ENCODE results near the gene KRTAP5-1.
"Not testable (repeated sequence)": the region's sequence is repeated elsewhere in the genome, so short reads cannot be mapped to it uniquely, and the experiment has no call there.

DNA sequence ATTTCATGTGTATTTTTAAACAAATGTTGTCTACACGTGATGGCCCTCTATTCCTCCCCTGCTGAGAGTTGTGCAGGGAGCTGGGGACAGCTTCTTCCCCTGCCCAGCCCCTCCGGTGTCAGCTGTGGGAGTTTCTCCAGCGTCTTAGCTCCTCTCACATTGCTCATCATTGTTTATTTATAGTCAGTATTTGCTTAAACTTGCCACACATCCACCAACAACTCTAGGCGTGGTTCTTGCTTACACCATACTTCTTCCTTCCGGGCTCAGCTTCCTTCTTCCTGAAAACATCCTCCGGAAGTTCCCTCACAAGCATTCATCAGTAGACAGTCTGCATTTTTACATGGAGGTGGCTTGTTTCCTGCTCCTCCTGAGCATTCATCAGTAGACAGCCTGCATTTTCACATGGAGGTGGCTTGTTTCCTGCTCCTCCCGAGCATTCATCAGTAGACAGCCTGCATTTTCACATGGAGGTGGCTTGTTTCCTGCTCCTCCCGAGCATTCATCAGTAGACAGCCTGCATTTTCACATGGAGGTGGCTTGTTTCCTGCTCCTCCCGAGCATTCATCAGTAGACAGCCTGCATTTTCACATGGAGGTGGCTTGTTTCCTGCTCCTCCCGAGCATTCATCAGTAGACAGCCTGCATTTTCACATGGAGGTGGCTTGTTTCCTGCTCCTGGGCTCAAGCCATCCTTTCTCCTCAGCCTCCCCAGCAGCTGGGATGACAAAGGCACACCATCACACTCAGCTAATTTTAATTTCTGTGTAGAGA is 4.3 kb upstream of the KRTAP5-1 start:
- TF ChIP-seq REST (IDR thresholded peaks at IDR 0.05; ENCODE audit: insufficient replicate concordance, low read depth); CTCF (IDR thresholded peaks at IDR 0.05; ENCODE audit: insufficient read depth, low read length); SPI1 (IDR thresholded peaks at IDR 0.05; ENCODE audit: borderline replicate concordance, low read depth): not testable (repeated sequence)
